ENCODE measurements around the gene NECTIN2.
A peak's percentile ranks its signal among the peaks of the same experiment; 100 is the strongest.

Gene NECTIN2

GRCh38 chr19:44924243-44924725 lies 78.2 kb downstream of the NECTIN2 start (continued):
- no peak for TF ChIP-seq PATZ1 (CRISPR knock-in tag; IDR thresholded peaks at IDR 0.05; ENCODE audit: borderline replicate concordance)
- TF ChIP-seq ZNF565 (CRISPR knock-in tag; conservative IDR thresholded peaks at IDR 0.05; ENCODE audit: low read depth): no peak
- no peak for TF ChIP-seq BACH2 (CRISPR knock-in tag; IDR thresholded peaks at IDR 0.05; ENCODE audit: borderline replicate concordance)

- ATAC-seq: no peak
- TF ChIP-seq, protein P1, sequence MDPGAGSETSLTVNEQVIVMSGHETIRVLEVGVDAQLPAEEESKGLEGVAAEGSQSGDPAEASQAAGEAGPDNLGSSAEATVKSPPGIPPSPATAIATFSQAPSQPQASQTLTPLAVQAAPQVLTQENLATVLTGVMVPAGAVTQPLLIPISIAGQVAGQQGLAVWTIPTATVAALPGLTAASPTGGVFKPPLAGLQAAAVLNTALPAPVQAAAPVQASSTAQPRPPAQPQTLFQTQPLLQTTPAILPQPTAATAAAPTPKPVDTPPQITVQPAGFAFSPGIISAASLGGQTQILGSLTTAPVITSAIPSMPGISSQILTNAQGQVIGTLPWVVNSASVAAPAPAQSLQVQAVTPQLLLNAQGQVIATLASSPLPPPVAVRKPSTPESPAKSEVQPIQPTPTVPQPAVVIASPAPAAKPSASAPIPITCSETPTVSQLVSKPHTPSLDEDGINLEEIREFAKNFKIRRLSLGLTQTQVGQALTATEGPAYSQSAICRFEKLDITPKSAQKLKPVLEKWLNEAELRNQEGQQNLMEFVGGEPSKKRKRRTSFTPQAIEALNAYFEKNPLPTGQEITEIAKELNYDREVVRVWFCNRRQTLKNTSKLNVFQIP (CRISPR knock-in tag; IDR thresholded peaks at IDR 0.05; ENCODE audit: borderline replicate concordance, low read depth): no peak
- TF ChIP-seq OSR1 (CRISPR knock-in tag; IDR thresholded peaks at IDR 0.05) (no peak), TCF4 (CRISPR knock-in tag; IDR thresholded peaks at IDR 0.05; ENCODE audit: borderline replicate concordance) (no peak), ZNF8 (CRISPR knock-in tag; IDR thresholded peaks at IDR 0.05) (no peak), TOX (CRISPR knock-in tag; IDR thresholded peaks at IDR 0.05; ENCODE audit: borderline replicate concordance) (no peak), RARB (CRISPR knock-in tag; IDR thresholded peaks at IDR 0.05) (no peak), ZNF70 (CRISPR knock-in tag; IDR thresholded peaks at IDR 0.05) (no peak), PPARA (CRISPR knock-in tag; IDR thresholded peaks at IDR 0.05; ENCODE audit: borderline replicate concordance) (no peak), ISL1 (CRISPR knock-in tag; IDR thresholded peaks at IDR 0.05) (no peak), GLIS3 (CRISPR knock-in tag; IDR thresholded peaks at IDR 0.05) (no peak), BACH2 (CRISPR knock-in tag; IDR thresholded peaks at IDR 0.05; ENCODE audit: borderline replicate concordance) (no peak), SNAI2 (CRISPR knock-in tag; IDR thresholded peaks at IDR 0.05) (no peak), TSHZ2 (CRISPR knock-in tag; IDR thresholded peaks at IDR 0.05) (no peak), ZNF565 (CRISPR knock-in tag; conservative IDR thresholded peaks at IDR 0.05; ENCODE audit: low read depth) (no peak), ZFP3 (CRISPR knock-in tag; IDR thresholded peaks at IDR 0.05) (no peak), ZFP30 (CRISPR knock-in tag; IDR thresholded peaks at IDR 0.05) (no peak)
- TF ChIP-seq, protein P2, sequence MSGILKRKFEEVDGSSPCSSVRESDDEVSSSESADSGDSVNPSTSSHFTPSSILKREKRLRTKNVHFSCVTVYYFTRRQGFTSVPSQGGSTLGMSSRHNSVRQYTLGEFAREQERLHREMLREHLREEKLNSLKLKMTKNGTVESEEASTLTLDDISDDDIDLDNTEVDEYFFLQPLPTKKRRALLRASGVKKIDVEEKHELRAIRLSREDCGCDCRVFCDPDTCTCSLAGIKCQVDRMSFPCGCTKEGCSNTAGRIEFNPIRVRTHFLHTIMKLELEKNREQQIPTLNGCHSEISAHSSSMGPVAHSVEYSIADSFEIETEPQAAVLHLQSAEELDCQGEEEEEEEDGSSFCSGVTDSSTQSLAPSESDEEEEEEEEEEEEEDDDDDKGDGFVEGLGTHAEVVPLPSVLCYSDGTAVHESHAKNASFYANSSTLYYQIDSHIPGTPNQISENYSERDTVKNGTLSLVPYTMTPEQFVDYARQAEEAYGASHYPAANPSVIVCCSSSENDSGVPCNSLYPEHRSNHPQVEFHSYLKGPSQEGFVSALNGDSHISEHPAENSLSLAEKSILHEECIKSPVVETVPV (CRISPR knock-in tag; IDR thresholded peaks at IDR 0.05): no peak
Measured at GRCh38 chr19:44925114-44925891, 79.2 kb downstream of the NECTIN2 start.

DNA sequence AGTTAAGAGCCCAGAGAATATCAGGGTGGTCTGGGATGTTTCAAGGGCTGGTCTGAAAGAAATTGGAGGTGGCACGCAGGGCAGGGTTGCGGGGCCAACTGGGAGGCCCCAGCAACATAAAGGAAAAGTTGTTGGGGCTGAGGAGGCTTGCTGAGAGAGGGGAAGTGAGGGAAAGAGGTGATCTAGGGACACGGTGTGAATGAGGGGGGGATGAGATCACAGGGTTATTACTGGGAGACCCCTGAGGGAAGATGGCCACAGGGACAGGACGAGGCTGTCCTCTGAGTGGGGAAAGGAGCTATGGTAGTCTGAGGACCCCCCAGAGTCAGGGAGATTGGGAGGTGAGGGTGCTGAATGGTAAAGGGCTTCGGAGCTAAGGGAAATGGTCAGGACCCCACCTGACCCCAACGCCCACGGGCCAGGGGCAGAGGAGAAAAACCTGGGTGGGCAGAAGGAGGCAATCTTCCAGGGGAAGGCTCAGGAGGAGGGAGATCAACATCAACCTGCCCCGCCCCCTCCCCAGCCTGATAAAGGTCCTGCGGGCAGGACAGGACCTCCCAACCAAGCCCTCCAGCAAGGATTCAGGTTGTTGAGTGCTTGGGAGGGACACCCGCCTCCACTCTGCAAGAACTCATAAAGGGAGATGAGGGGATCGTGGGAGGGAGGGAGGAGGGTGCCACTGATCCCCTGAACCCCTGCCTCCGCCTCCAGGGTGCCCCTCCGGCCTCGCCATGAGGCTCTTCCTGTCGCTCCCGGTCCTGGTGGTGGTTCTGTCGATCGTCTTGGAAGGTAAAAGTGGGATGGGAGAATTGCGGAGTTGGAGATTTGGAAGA lies 80.4 kb downstream of the NECTIN2 start:
- peak; percentile 30 for ATAC-seq

DNA sequence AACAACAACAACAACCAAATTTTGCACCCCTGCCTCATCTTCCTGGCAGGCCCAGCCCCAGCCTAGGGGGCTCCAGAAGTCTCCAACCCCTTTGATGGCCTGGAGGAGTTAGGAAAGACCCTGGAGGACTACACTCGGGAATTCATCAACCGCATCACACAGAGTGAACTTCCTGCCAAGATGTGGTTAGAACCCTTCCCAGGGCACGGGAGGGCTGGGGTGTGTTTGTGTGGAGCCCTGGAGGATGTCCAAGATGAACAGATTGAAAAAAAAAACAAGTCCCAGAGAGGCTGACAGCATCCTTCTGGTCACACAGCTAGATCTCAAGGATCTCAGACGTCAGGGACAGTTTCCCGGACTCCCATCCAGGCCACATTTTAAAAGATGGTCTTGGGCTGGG lies 81.6 kb downstream of the NECTIN2 start:
- TF ChIP-seq CSDC2 (CRISPR knock-in tag; IDR thresholded peaks at IDR 0.05) (no peak), ZFP30 (CRISPR knock-in tag; IDR thresholded peaks at IDR 0.05) (no peak), ZNF565 (CRISPR knock-in tag; conservative IDR thresholded peaks at IDR 0.05; ENCODE audit: low read depth) (no peak), PPARA (CRISPR knock-in tag; IDR thresholded peaks at IDR 0.05; ENCODE audit: borderline replicate concordance) (no peak), SNAI2 (CRISPR knock-in tag; IDR thresholded peaks at IDR 0.05) (no peak), ZNF70 (CRISPR knock-in tag; IDR thresholded peaks at IDR 0.05) (no peak), BACH2 (CRISPR knock-in tag; IDR thresholded peaks at IDR 0.05; ENCODE audit: borderline replicate concordance) (no peak), ZNF8 (CRISPR knock-in tag; IDR thresholded peaks at IDR 0.05) (no peak), ZC3H10 (CRISPR knock-in tag; IDR thresholded peaks at IDR 0.05) (no peak), ISL1 (CRISPR knock-in tag; IDR thresholded peaks at IDR 0.05) (no peak), OSR1 (CRISPR knock-in tag; IDR thresholded peaks at IDR 0.05) (no peak), ARNTL (CRISPR knock-in tag; IDR thresholded peaks at IDR 0.05; ENCODE audit: borderline replicate concordance, low read depth) (no peak)
- TF ChIP-seq, protein P1 (CRISPR knock-in tag; IDR thresholded peaks at IDR 0.05; ENCODE audit: borderline replicate concordance, low read depth): no peak
- TF ChIP-seq, protein P3, sequence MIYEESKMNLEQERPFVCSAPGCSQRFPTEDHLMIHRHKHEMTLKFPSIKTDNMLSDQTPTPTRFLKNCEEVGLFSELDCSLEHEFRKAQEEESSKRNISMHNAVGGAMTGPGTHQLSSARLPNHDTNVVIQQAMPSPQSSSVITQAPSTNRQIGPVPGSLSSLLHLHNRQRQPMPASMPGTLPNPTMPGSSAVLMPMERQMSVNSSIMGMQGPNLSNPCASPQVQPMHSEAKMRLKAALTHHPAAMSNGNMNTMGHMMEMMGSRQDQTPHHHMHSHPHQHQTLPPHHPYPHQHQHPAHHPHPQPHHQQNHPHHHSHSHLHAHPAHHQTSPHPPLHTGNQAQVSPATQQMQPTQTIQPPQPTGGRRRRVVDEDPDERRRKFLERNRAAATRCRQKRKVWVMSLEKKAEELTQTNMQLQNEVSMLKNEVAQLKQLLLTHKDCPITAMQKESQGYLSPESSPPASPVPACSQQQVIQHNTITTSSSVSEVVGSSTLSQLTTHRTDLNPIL (CRISPR knock-in tag; IDR thresholded peaks at IDR 0.05; ENCODE audit: low read depth): no peak
- ATAC-seq: no peak

Data from SK-N-SH treated with all-trans-retinoic acid at 6 μM for 48 hours (cell line).